ENCODE measurements around the gene FN3K.

The FN3K gene

DNA sequence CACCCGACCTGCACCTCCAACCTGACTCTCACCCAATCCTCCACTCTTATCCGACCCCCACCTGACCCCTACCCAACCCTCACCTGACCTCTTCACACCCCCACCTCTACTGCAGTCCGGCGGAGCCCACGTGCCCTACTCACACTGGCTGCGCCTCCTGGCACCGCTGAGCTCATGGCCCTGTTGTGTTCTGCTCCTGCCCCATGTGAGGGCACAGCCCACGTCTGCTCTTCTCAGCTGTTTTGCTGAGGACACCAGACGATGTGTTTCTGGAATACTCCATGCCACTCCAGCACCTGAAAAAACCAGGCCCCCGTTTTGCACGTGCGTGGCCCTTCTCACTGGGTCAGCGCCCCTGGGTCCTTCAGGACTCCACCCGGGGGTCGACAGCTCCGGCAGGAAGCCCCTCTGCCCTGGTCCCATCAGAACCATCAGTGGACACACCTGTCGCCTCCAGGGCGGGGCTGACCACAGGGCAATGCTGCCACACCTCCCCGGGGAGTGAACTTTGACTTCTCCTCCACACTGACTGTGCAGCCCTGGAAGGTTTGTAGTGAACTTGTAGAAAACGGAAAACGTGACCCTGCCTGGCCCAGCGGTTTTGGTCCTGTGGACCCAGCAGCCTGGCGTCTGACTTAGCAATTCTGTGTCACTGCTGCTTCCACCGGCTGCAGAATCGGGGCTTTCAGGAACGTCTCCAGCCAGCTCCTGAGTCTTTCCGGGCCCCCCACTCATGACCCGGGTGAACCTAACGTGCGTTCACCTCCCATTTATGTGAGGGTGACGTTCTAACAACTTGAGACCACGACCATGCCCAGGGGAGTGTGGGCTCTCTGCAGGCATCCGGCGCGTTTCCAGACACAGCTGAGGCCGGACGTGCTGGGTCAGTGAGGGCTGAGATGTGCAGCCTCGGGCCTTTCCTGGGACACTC lies 31.2 kb upstream of the FN3K start:
- DNase-seq: no peak

DNA sequence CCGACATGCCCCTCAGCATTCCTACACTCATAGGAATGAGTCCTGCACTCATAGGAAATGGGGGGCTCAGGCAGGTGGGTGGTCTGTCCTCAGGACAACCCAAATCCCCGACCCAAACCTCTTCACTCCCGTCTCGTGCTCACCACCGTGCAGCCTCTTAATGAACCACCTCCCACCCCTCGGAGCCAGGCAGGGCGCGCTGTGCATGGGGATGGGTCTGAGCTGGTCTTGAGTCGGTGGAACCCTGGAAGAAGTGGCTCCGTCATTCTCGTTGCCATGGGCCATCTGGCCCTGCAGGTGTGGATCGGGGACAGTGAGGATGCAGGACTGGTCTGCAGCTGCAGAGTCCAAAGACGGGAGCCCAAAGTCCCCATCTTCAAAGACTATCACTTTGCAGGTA lies 30.5 kb upstream of the FN3K start:
- no peak for DNase-seq

DNA sequence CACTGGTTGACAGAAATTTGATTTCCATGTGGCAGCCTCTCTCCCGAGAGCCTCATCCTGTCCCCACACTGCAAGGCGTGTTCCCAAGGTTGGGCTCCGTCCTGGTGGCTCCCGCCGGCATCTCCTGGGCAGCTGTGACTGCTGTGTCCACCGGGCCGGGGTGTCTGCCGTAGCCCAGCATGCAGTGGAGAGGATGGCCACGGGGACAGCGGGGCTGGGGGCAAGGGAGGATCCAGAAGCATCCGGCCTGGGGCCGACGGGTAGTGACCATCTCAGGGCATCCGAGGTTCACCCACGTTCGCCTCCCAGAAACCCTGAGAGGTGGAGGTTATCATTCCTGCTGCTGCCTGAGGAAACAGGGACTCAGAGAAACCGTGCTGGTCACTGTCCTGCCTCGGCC lies 29.7 kb upstream of the FN3K start:
- no peak for DNase-seq

DNA sequence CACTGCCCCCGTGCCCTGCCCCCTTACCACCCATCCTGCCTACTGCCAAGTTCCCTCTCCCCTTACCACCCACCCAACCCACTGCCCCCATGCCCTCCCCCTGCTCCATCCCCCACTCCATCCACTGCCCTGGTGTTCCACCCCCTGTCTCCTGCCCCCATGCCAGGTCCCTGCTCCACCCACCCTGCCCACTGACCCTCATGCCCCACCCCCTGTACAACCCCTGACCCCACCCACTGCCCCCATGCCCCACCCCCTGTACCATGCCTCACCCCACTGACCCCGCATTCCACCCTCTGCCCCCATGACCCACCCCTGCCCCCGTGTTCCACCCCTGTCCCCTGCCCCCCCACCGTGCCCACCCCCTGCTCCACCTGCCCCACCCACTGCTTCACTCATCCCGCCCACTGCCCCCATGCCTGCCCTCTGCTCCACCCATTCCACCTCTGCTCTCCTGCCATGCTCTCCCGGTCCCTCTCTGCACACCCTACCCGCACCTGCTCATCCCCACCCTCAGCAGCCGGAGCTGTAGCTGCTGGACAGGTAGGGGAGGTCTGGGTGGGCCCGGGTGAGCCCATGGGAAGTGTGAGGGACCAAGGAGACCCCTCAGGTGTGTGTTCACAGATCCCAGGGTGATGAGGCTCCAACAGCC lies 26.3 kb upstream of the FN3K start:
- DNase-seq: no peak

DNA sequence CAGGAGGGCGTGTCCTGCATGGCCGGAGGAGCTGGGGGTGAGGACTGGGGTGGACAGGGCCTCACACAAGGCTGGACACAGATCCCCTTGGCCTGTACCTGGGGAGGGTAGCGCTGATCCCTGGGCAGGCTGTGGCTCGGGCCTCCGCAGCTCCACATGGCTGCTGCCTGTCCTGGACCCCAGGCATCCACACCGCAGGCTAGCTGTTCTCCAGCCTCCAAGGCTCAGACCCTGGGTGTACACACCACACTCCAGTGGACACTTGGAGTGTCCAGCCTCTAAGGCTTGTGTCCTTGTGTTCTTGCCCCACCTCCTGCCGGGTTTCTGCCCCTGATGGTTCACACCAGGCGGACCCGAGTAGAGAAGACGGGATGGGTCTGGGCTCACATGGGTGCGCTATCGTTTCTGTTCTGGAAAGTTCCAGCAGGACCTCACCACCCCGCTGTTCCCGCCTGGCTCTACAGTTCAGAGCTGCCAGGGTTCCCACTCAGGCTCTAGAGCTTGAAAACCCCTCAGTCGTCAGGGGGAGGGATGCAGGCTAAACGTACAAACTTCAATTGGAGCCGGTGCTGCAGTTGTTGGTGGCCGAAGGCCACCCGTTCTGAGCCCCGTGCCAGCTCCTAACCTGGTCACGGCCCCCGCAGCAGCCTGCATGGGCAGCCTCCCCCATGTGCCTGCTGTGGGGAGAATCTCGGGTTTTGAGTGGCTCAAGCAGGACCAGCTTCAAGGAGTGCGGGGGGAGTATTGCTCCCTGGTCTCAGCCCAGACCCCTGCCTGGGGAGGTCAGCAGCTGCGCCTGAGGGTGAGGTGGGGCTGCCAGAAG lies 25.5 kb upstream of the FN3K start:
- no peak for DNase-seq

DNA sequence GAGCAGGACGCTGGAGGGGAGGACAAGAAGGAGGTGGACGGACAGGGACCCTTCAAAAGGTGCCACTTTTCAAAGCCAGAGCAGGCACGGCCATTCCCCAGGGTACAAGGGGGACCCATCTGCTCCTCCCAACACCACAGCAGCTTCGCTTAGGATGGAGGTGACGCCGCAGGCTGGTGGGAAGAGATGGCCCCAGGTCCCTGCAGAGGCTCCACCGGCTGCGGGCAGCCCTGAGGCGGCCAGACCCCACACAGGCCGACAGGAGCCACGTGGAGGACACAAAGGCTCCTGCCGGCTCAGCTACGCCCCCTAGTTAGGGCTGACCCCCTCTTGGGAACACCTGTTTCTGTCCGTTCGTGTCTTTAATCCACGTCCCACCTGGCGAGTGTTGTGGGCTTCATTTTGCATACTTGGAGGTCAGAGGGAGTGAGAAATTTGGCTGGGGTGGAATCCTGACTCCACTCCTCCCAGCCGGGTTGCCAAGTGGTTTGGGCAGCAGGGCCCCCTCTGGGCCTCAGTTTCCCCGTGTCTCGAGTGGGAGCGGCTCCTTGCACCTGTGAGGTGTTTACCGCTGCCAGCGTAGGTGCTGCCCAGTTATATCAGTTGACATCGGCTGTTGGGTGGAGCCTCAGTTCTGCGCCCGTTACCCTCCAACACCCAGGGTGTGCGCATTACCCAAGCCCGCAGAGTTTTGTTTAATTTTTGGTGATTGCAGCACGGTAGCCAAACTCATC lies 24.7 kb upstream of the FN3K start:
- no peak for DNase-seq

DNA sequence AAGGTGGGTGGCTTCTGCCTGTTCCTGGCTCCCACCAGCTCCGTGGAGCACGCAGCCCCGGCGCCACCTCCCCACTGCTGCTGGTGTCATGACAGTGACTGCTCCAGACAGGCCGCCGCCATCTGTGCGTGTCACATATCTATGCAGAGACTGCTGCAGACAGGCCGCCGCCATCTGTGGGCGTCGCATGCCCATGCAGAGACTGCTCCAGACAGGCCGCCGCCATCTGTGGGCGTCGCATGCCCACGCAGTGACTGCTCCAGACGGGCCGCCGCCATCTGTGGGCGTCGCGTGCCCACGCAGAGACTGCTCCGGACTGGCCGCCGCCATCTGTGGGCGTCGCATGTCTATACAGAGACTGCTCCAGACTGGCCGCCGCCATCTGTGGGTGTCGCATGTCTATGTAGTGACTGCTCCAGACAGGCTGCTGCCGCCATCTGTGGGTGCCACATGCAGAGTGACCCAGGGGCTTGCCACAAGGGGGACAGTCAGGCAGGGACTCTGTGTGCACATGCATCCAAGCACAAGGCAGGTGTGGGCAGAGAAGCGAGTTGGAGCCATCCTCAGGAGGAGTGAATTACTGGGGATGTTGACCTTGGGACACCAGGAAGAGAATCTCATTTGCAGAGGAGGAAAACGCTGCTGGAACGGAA lies 22.2 kb upstream of the FN3K start:
- no peak for DNase-seq

DNA sequence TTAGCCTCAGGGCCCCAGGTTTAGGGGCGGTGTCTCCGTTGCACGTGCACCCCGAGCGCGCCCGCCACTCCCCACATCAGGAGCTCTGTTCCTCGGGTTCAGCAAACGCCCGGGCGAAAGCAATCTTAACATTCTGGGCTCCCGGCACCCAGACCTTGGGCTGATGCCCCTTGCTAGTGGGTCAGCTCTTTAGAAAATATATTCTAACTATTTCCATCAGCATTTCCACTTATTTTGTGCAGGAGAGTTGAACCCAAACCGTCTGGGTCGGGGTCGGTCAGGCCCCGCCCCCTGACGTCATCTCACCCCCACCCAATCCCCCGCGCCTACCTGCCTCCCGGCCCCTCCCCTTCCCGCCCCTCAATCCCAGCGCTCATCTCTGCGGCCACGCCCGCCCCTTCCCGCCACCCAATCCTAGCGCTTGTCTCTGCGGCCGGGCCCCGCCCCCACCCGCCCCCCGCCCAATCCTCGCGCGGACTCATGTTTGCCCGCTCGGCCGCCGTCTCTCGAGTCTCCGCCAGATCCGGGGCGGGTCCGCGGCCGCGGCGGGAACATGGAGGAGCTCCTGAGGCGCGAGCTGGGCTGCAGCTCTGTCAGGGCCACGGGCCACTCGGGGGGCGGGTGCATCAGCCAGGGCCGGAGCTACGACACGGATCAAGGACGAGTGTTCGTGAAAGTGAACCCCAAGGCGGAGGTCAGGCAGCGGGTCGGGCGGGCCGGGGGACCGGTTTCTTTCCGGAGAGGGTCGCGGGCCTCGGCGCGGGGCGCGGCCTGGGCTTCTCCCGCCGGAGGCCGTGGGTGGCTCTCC lies 19.0 kb upstream of the FN3K start, which contains the start of gene FN3KRP:
FN3KRP (plus strand) TSS at position 504 of the 808 bp plus-strand sequence; CDS start at position 554, 50 bp downstream.
- peak; percentile 80 for DNase-seq

DNA sequence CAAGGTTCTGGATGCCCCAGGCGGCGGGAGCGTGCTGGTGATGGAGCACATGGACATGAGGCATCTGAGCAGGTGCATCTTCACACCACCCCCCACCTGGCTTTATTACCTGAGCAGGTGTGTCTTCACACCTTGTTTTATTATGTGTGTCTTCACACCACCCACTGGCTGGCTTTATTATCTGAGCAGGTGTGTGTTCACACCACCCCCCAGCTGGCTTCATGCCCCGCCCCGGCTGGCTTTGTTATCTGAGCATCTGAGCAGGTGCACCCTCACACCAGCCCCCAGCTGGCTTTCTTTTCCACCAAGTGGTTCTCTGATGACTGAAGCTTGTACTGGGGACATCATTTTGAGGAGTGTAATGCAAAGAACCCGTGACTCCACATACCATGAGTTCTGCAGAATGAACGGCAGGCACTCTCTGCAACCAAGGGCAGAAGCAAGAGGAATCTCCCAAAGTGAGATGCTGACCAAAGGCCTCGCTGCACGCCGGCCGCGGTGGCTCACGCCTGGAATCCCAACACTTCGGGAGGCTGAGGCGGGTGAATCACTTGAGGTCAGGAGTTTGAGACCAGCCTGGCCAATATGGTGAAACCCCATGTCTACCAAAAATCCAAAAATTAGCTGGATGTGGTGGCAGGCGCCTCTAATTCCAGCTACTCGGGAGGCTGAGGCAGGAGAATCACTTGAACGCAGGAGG lies 16.3 kb upstream of the FN3K start:
- DNase-seq: no peak

DNA sequence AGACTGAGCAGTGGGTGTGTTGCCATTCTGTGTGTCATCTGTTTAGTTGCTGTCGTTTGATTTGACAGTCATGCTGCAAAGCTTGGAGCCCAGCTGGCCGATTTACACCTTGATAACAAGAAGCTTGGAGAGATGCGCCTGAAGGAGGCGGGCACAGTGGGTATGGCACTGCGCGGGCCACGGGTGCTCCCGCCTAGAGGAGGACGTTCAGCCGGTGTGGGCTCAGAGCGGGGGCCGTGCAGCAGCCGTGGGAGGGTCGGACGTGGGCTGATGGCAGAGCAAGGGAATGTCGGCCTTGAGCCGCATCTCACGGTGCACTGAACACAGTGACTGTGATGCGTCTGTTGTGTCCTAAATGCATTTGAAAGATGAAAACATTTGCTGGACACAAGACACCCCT lies 15.2 kb upstream of the FN3K start:
- DNase-seq: no peak

DNA sequence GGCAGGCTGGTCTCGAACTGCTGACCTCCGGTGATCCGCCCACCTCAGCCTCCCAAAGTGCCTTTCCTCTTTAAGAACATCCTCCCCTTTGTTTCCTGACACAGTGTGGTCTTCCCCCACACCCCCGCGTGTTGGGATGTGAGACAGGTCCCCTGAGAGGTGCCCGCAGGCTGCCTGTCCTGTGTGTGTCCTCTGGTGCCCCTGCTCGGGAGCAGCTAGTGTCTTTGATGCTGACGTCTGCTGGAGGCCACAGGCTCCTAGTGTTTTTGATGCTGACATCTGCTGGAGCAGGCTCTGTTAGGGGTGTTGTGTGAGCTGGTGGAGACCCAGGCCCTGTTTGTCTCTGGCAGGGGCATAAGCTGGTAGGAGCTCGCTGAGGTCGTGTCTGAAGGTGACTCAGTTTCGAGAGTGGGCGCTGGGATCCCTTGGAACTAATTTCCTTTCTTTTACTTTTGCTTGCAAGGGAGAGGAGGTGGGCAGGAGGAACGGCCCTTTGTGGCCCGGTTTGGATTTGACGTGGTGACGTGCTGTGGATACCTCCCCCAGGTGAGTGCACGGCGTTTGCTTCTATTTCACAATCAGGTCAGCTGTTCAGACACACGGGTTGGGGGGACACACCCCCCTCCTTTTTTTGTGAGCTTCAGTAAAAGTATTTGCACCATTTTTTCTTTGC lies 12.9 kb upstream of the FN3K start:
- no peak for DNase-seq

DNA sequence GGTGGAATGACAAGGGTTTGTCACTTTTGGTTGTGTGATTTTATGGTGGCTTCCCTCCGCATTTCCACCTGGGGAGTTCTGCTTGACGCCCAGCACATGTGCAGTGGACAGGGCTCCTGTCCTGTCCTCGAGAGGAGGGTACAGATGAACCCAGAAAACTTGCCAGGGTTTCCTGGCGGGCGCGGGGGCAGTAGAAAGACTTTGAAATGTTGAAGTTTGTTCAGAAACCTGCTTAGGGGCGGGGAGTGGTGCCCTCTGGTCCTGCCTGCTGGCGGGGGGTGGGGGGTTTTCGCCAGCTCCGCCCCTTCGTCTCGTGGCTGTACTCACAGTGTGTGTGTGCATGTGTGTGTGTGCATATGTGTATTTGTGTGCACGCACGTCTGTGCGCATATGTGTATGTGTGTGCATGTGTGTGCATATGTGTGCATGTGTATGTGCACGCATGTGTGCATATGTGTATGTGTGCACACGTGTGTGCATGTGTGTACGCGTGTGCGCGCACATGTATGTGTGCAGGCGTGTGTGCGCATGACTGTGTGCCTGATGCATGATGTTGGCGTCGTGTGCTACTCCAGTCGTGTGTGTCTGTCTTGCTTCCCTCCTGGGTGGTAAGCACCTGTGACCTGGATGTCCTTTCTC lies 12.1 kb upstream of the FN3K start:
- no peak for DNase-seq

DNA sequence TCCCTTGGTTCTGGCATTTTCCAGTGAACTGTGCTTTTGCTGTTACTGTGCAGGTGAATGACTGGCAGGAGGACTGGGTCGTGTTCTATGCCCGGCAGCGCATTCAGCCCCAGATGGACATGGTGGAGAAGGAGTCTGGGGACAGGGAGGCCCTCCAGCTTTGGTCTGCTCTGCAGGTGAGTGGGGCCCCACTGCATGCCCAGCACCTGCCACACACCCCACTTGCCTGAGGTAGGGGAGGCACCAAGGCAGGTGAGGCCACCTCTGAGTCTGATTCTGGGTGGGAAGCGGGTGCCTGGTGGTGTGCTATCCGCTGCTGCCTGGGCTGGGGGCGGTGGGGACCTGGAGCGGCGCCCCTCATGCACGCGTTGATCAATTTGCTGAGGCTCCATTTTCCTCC lies 9.0 kb upstream of the FN3K start:
- no peak for DNase-seq

DNA sequence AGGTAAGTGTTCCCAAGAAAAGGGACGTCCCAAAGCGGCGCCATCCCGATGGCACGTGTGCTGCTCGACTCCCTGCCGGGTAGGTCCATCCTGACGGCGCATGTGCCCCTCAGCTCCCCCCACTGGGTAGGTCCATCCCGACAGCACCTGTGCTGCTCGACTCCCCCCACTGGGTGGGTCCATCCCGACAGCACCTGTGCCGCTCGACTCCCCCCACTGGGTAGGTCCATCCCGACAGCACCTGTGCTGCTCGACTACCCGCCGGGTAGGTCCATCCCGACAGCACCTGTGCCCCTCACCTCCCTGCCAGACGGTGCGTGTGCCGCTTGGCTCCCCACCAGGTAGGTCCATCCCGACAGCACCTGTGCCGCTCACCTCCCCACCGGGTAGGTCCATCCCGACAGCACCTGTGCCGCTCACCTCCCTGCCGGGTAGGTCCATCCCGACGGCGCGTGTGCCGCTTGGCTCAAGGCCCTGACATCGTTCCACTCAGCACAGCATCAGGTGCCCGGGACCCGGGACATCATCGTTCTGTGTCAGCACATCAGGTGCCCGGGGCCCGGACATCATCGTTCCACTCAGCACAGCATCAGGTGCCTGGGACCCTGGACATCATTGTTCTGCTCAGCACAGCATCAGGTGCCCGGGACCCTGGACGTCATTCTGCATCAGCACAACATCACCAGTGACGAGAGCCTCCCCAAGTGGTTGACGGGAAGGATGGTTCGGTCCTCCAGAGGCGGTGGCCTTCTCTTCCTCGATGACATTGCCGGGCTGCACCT lies 5.7 kb upstream of the FN3K start:
- DNase-seq: no peak

DNA sequence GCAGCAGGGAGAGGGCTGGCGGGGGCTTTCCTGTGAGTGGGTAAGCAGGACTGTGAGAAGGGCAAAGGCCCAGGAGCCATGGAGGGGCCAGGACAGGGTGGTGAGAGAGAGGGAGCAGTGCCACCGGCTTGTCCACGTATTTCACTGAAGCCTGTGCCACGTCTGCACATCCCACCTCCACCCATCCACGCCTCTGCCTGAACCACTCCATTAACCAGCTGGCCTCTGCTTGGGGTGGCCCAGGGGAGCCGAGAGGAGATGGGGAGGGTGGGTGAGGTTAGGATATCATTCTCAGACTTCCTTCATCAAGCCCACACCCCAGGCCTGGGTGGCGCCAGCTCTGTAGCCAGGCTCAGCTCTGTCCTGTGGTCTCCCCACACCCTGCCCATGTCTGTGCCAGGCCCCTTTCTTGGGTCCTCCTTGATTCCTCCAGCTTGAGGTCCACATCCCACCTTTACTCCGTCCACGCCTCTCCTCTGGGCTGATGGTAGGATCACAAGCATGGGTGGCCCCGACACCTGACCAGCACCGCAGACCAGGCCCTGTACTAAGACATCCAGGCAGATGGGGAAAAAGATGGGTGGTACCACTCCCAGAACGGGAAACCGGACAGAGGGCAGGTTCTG lies 3.2 kb upstream of the FN3K start:
- DNase-seq: no peak

DNA sequence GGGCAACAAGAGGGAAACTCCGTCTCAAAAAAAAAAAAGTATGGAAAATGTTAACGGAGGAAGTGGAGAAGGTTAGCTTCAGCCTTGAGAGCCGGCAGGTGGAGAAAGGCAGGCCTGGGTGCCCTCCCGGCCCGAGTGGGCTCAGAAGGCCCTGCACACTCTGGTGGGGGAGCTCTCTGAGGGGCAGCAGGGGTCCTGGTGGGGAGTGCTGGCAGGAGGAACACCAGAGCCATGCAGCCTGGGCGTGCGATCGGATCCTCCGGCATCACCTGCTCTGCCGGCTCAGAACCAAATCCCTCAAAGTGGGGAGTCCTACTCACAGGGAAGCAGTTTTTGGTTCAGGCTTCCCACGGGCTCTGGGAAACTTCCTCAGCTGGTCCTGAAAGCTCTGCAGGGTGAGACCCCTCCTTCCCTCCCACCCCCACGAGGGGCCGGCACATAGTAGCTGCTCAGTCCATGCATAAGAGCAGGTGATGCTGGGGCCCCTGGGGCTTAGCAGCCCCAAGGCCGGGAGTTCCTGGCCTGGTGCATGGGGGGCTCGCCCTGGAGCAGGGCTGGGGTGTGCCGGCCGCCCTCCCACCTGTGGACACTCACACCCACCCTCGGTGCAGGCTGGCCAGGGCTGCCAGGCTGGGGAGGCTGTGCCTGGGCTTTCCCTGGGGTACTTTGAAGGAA lies 1.2 kb downstream of the FN3K start:
- no peak for DNase-seq
